HepG2 (cell line): ENCODE data around the gene SUPT4H1. TPM values are rescaled to one million over a fixed set of nuclear protein-coding genes. Genes with fewer than 3 reads are reported as not detected.
A peak's percentile ranks its signal among the peaks of the same experiment; 100 is the strongest.

Experiments
- DR1 ChIP-seq: sonication (generic); formaldehyde crosslinking; IDR thresholded peaks from 2 replicates; pipeline ENCODE4 v1.8.0; 2021; ENCODE audit warnings: mild to moderate bottlenecking, missing genetic modification reagents, inconsistent platforms
- FOXM1 ChIP-seq: sonication (generic); formaldehyde crosslinking; IDR thresholded peaks from 2 replicates; pipeline ENCODE4 v1.5.0; 2020; ENCODE audit warnings: missing genetic modification reagents
- GZF1 ChIP-seq: sonication (generic); formaldehyde crosslinking; IDR thresholded peaks from 2 replicates; pipeline ENCODE4 v1.5.1; 2020; ENCODE audit warnings: mild to moderate bottlenecking, missing genetic modification reagents
- HNRNPK ChIP-seq: fragments of 200-400 bp; formaldehyde crosslinking; IDR thresholded peaks from 2 replicates; pipeline ENCODE4 v1.6.1; 2018; ENCODE audit warnings: low read length, low read depth, moderate library complexity, mild to moderate bottlenecking; ENCODE audit not compliant: poor library complexity, severe bottlenecking
- HOMEZ ChIP-seq: IDR thresholded peaks from 2 replicates; pipeline ENCODE4 v1.6.1; 2016; ENCODE audit warnings: low read depth
- KLF11 ChIP-seq: IDR thresholded peaks from 2 replicates; pipeline ENCODE4 v1.6.1; 2016; ENCODE audit warnings: missing compliant biosample characterization
- LCORL ChIP-seq, 2 experiments: fragments of 450-650 bp in 1 of 2; sonication (generic) in 1 of 2; formaldehyde crosslinking in 1 of 2; IDR thresholded peaks; 2 replicates each; pipeline versions ENCODE4 v1.5.0 to v1.6.1; 2017 to 2020; ENCODE audit warnings: antibody characterized with exemption in 1 of 2, missing genetic modification reagents in 1 of 2
- MYC ChIP-seq: sonication (generic); formaldehyde crosslinking; IDR thresholded peaks from 2 replicates; pipeline ENCODE4 v1.9.0; 2021; ENCODE audit warnings: missing genetic modification reagents, borderline replicate concordance
- PAX8 ChIP-seq: sonication (generic); formaldehyde crosslinking; IDR thresholded peaks from 2 replicates; pipeline ENCODE4 v1.8.0; 2022; ENCODE audit warnings: mild to moderate bottlenecking, missing genetic modification reagents, borderline replicate concordance
- SPEN ChIP-seq: sonication (generic); formaldehyde crosslinking; IDR thresholded peaks from 2 replicates; pipeline ENCODE4 v1.5.1; 2020; ENCODE audit warnings: low read depth, mild to moderate bottlenecking, missing genetic modification reagents
- SRF ChIP-seq: IDR thresholded peaks from 2 replicates; pipeline ENCODE4 v1.6.1; 2011; ENCODE audit warnings: mild to moderate bottlenecking, low read depth, low read length, moderate library complexity
- ZBTB40 ChIP-seq, 2 experiments: fragments of 450-650 bp in 1 of 2; sonication (generic) in 1 of 2; formaldehyde crosslinking in 1 of 2; IDR thresholded peaks; 2 replicates each; pipeline versions ENCODE4 v1.6.1 to v1.8.0; 2016 to 2022; ENCODE audit warnings: antibody characterized with exemption in 1 of 2, mild to moderate bottlenecking in 1 of 2, missing genetic modification reagents in 1 of 2
- ZBTB7A ChIP-seq: sonication (generic); formaldehyde crosslinking; IDR thresholded peaks from 2 replicates; pipeline ENCODE4 v1.8.0; 2022; ENCODE audit warnings: mild to moderate bottlenecking, missing genetic modification reagents
- ZNF33B ChIP-seq: sonication (generic); formaldehyde crosslinking; IDR thresholded peaks from 2 replicates; pipeline ENCODE4 v1.5.1; 2020; ENCODE audit warnings: mild to moderate bottlenecking, missing genetic modification reagents
- ZNF484 ChIP-seq: sonication (generic); formaldehyde crosslinking; IDR thresholded peaks from 2 replicates; pipeline ENCODE4 v1.5.1; 2020; ENCODE audit warnings: mild to moderate bottlenecking, low read depth, missing genetic modification reagents, borderline replicate concordance
- ZNF558 ChIP-seq: sonication (generic); formaldehyde crosslinking; IDR thresholded peaks from 2 replicates; pipeline ENCODE4 v1.9.0; 2022; ENCODE audit warnings: mild to moderate bottlenecking, missing genetic modification reagents, borderline replicate concordance
- ZNF839 ChIP-seq: sonication (generic); formaldehyde crosslinking; IDR thresholded peaks from 2 replicates; pipeline ENCODE4 v1.4.0; 2020; ENCODE audit warnings: missing genetic modification reagents, mild to moderate bottlenecking, borderline replicate concordance
- ZNF891 ChIP-seq: sonication (generic); formaldehyde crosslinking; IDR thresholded peaks from 2 replicates; pipeline ENCODE4 v1.5.0; 2020; ENCODE audit warnings: mild to moderate bottlenecking, missing genetic modification reagents
- polyA plus RNA-seq, 8 experiments: library from polyadenylated mRNA; depleted of rRNA in 3 of 8; stranded (reverse) in 7 of 8; unstranded in 1 of 8; fragments of >200 nt; fragmentation: Illumina TruSeq in 4 of 8; extraction: Trizol in 4 of 8; gene quantifications; 2 replicates each; pipeline versions ENCODE4 v1.2.1 to v1.2.3, GENCODE V29; 2011 to 2016; ENCODE audit warnings: low read depth in 4 of 8, missing spikeins in 1 of 8, mixed read lengths in 1 of 8; ENCODE audit not compliant: insufficient read depth in 1 of 8
- total RNA-seq, 5 experiments: library from RNA; depleted of rRNA; stranded (reverse); fragments of >200 nt; fragmentation: Illumina TruSeq; extraction: Trizol; gene quantifications; 2 replicates each; pipeline ENCODE4 v1.2.3, GENCODE V29; 2016; ENCODE audit warnings: low read depth in 1 of 5

SUPT4H1 gene
- total and polyA plus RNA-seq, 2 of the 13 experiments (the other 11 are each of a cell fraction or from before 2014, with no cell fraction given), result 155 to 244 TPM

GRCh38 chr17:58337600-58338453, 14.2 kb downstream of the SUPT4H1 start (continued):
- TF ChIP-seq ZBTB40 (IDR thresholded peaks at IDR 0.05) (no peak), ZBTB40 (CRISPR knock-in tag; IDR thresholded peaks at IDR 0.05) (0 out of 2 replicates have a peak, but pooled peaks have one; percentile 43), GZF1 (CRISPR knock-in tag) (no peak), ZNF33B (CRISPR knock-in tag) (no peak), ZNF484 (CRISPR knock-in tag) (no peak), SRF (peak; percentile 100), PAX8 (CRISPR knock-in tag) (no peak), ZNF558 (CRISPR knock-in tag) (no peak), SPEN (CRISPR knock-in tag) (0 out of 2 replicates have a peak, but pooled peaks have one; percentile 17), MYC (CRISPR knock-in tag) (no peak), KLF11 (CRISPR knock-in tag) (peak; percentile 22; the same call in 1 of the 2 replicates), ZNF891 (CRISPR knock-in tag) (no peak), ZNF839 (CRISPR knock-in tag) (no peak), ZBTB7A (peak; percentile 41; the same call in 1 of the 2 replicates), HNRNPK (peak; percentile 66), LCORL (IDR thresholded peaks at IDR 0.05) (no peak), LCORL (CRISPR knock-in tag; IDR thresholded peaks at IDR 0.05) (peak; percentile 76), HOMEZ (CRISPR knock-in tag) (no peak), DR1 (CRISPR knock-in tag) (no peak), FOXM1 (CRISPR knock-in tag) (no peak)
